Endothelial cell of umbilical vein (primary cell): ENCODE measurements around the gene STRIP2.

Source experiments
- EZH2 ChIP-seq: IDR thresholded peaks from 2 replicates; pipeline ENCODE4 v1.6.1; 2012; ENCODE audit warnings: borderline replicate concordance, low read depth, mild to moderate bottlenecking, moderate library complexity, low read length, inconsistent platforms; ENCODE audit not compliant: severe bottlenecking
- JUN ChIP-seq: IDR thresholded peaks from 2 replicates; pipeline ENCODE4 v1.6.1; 2011; ENCODE audit warnings: borderline replicate concordance, low read depth; ENCODE audit not compliant: insufficient read length, insufficient read depth
- POLR2A ChIP-seq: IDR thresholded peaks from 2 replicates; pipeline ENCODE4 v1.6.1; 2012; ENCODE audit warnings: low read depth, mild to moderate bottlenecking, control low read depth, low read length
- POLR2AphosphoS5 ChIP-seq: IDR thresholded peaks from 2 replicates; pipeline ENCODE4 v1.6.1; 2012; ENCODE audit warnings: low read depth, mild to moderate bottlenecking, control low read depth, low read length, moderate library complexity; ENCODE audit not compliant: insufficient read depth
- TF ChIP-seq, protein P1 (sequence below), 2 donors: IDR thresholded peaks; 1 replicate in 1 of 2; 2 replicates in 1 of 2; pipeline ENCODE4 v1.5.1; 2011; ENCODE audit warnings: low read length in 2 of 2, mild to moderate bottlenecking in 2 of 2, moderate library complexity in 2 of 2, control low read depth in 1 of 2, inconsistent platforms in 1 of 2, low read depth in 1 of 2; ENCODE audit not compliant: insufficient read depth in 1 of 2; ENCODE audit errors: extremely low read depth in 1 of 2

DNA sequence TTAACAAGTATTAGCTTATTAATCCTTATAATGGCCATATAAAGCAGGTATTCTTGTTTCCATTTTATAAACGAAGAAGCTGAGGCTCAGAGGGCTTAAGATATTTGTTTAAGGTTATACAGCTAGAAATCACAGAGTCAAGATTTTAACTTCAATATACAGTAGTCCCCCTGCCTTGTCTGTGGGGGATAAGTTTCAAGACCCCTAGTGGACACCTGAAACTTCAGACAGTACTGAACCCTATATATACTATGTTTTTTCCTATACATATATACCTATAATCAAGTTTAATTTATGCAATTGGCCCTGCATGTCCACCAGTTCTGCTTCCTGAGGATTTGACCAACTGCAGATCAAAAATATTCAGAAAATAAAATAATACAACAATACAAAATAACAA, 44.4 kb upstream of the STRIP2 start:
- TF ChIP-seq, protein P1, sequence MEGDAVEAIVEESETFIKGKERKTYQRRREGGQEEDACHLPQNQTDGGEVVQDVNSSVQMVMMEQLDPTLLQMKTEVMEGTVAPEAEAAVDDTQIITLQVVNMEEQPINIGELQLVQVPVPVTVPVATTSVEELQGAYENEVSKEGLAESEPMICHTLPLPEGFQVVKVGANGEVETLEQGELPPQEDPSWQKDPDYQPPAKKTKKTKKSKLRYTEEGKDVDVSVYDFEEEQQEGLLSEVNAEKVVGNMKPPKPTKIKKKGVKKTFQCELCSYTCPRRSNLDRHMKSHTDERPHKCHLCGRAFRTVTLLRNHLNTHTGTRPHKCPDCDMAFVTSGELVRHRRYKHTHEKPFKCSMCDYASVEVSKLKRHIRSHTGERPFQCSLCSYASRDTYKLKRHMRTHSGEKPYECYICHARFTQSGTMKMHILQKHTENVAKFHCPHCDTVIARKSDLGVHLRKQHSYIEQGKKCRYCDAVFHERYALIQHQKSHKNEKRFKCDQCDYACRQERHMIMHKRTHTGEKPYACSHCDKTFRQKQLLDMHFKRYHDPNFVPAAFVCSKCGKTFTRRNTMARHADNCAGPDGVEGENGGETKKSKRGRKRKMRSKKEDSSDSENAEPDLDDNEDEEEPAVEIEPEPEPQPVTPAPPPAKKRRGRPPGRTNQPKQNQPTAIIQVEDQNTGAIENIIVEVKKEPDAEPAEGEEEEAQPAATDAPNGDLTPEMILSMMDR (IDR thresholded peaks at IDR 0.05; ENCODE audit: extremely low read depth in 1 of 2, insufficient read depth in 1 of 2, low read depth in 1 of 2, low read length in 2 of 2), result no peak
- no peak for TF ChIP-seq POLR2A
- no peak for TF ChIP-seq EZH2
- no peak for TF ChIP-seq POLR2AphosphoS5
- no peak for TF ChIP-seq JUN
